Activated naive CD4-positive, alpha-beta T cell treated with anti-CD3 and anti-CD28 coated beads, Interleukin-2, amount 10 ng/mL, durations not matched to agents 5 hours and 36 hours (primary cell): ENCODE measurements around the gene RNASE13. TPM values are rescaled to one million over a fixed set of nuclear protein-coding genes. Genes with fewer than 3 reads are reported as not detected.

Experiments used
- microRNA-seq: library from miRNA; unstranded; fragments of <30 nt; microRNA quantifications from one replicate; pipeline ENCODE4 v1.2.0, GENCODE V29; 2022; ENCODE audit warnings: borderline microRNAs expressed, borderline replicate concordance
- total RNA-seq, 2 experiments: library from RNA; stranded (reverse); gene quantifications; one replicate each; pipeline ENCODE4 v1.2.3, GENCODE V29; 2021

Gene RNASE13, protein sequence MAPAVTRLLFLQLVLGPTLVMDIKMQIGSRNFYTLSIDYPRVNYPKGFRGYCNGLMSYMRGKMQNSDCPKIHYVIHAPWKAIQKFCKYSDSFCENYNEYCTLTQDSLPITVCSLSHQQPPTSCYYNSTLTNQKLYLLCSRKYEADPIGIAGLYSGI
- total RNA-seq, result not detected

GRCh38 chr14:21034707-21035106 is at the start of gene RNASE13:
Gene RNASE13, minus strand, starts transcription at chr14:21034807. Its CDS starts 519 bp downstream, at chr14:21034288.

DNA sequence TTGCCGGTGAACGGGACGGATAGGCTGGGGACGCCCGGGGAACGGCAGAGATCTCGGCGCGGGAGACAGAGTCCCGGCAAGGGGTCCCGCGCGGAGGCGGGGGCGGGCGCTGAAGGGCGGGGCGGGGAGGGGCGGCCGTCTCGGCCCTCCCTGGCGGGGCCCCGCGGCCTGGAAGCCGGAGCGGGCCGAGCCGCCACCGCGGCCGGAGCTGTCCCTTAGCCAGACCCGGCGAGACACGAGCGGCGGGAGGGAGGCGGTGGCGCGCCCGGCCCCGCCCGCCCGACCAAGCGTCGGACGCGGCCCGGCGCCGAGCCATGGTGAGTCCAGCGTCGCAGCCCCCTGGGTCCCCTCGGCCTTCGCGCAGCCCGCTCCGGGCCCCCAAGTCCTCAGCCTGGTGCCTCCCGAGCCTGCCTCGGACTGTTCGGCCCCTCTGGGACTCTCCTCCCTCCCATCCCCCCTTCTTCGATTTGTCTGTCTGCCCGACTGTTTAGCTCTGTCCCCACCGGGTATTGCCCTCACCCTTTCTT is 35.5 kb upstream of the RNASE13 start, which contains the start of gene ARHGEF40:
Gene ARHGEF40 (plus strand): TSS at position 222 of the 527 bp plus-strand sequence. CDS start 93 bp downstream, at position 315.

GRCh38 chr14:21057803-21058675 is 23.4 kb upstream of the RNASE13 start, which contains the start of gene RNASE8:
Gene RNASE8, plus strand, starts transcription at chr14:21057822. Its CDS starts 71 bp downstream, at chr14:21057893.

GRCh38 chr14:21041676-21042433 is 7.2 kb upstream of the RNASE13 start, which contains the start of gene RNASE7:
Gene RNASE7, plus strand, starts transcription at chr14:21042362. Its CDS starts 631 bp downstream, at chr14:21042993.

GRCh38 chr14:21029917-21030316 is 4.7 kb downstream of the RNASE13 start, which contains the start of gene TPPP2:
Gene TPPP2, plus strand, starts transcription at chr14:21030217. Its CDS starts 365 bp downstream, at chr14:21030582.

GRCh38 chr14:21024585-21025370 is 9.8 kb downstream of the RNASE13 start, which contains the start of gene NDRG2:
Gene NDRG2, minus strand, starts transcription at chr14:21025061. Its CDS starts 1,746 bp downstream, at chr14:21023315.

GRCh38 chr14:20998674-20999366 is 35.8 kb downstream of the RNASE13 start, which contains the start of gene SLC39A2:
Gene SLC39A2, plus strand, starts transcription at chr14:20999293. Its CDS starts 154 bp downstream, at chr14:20999447.

DNA sequence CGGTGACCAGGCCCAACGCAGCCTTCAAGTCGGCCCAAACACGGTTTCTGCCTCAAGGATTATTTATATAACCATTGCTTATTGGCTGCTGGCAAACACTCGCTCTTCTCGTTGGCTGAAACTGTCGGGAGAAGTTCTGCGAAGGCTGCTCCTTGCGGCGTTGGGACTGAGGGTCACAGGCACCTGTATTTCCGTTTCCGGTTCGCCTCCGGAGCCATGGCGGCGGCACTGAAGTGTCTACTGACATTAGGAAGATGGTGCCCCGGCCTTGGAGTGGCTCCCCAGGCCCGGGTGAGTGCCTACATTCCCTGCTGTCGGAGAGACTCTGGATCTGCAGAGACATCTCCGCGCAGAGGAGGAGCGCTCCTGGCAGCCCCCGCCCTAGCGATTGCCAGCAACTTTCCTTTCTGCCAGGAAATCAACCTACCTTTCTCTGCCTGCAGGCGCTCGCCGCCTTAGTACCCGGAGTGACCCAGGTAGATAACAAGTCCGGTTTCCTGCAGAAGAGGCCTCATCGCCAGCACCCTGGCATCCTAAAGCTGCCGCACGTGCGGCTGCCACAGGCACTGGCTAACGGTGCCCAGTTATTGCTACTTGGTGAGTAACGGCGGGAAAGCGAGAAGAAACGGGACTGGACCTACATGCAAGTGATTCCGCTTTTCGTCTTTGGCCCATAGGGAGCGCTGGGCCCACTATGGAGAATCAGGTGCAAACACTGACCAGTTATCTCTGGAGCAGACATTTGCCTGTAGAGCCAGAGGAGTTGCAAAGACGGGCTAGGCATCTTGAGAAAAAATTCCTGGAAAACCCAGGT is 44.6 kb downstream of the RNASE13 start, which contains the start of gene METTL17:
Gene METTL17 (plus strand): TSS at position 194 of the 814 bp plus-strand sequence. CDS start 23 bp downstream, at position 217.

Small RNA genes lying within 50 kb of the gene (microRNA-seq; reads per million reads assigned to microRNA genes)
- not detected for gene MIR6717

Other genes with a start within 250 kb of the RNASE13 start
- not detected for gene RNASE1, start 232.0 kb downstream of the RNASE13 start, total RNA-seq
- not detected for gene RNASE3, start 143.4 kb downstream of the RNASE13 start, total RNA-seq
- gene RNASE2, start 79.3 kb downstream of the RNASE13 start, total RNA-seq, result not detected
- gene METTL17, start 44.8 kb downstream of the RNASE13 start, total RNA-seq, result 10 to 100 TPM; 88.9 to 90.9 TPM
- gene SLC39A2, start 35.5 kb downstream of the RNASE13 start, total RNA-seq, result not detected
- 10 to 100 TPM; 10.9 to 12.3 TPM for gene NDRG2, start 9.7 kb downstream of the RNASE13 start, total RNA-seq
- gene TPPP2, start 4.6 kb downstream of the RNASE13 start, total RNA-seq, result not detected
- gene RNASE7, start 7.6 kb upstream of the RNASE13 start, total RNA-seq, result not detected
- gene RNASE8, start 23.0 kb upstream of the RNASE13 start, total RNA-seq, result not detected
- gene ARHGEF40, start 35.5 kb upstream of the RNASE13 start, total RNA-seq, result not detected
- gene ZNF219, start 63.8 kb upstream of the RNASE13 start, total RNA-seq, result 1 to 10 TPM; 3.8 to 4.2 TPM
- not detected for gene TMEM253, start 66.3 kb upstream of the RNASE13 start, total RNA-seq
- not detected for gene OR5AU1, start 121.3 kb upstream of the RNASE13 start, total RNA-seq
- gene HNRNPC, start 234.6 kb upstream of the RNASE13 start, total RNA-seq, result 100 to 1,000 TPM; 543 to 544 TPM
- gene RPGRIP1, start 245.3 kb upstream of the RNASE13 start, total RNA-seq, result not detected